MV-4-11 (cell line): ENCODE data around the gene CTSH.

Experiments
- DNase-seq: peaks from one replicate; lab custom pipeline; 2025; lab: John Stamatoyannopoulos, UW

Gene CTSH

DNA sequence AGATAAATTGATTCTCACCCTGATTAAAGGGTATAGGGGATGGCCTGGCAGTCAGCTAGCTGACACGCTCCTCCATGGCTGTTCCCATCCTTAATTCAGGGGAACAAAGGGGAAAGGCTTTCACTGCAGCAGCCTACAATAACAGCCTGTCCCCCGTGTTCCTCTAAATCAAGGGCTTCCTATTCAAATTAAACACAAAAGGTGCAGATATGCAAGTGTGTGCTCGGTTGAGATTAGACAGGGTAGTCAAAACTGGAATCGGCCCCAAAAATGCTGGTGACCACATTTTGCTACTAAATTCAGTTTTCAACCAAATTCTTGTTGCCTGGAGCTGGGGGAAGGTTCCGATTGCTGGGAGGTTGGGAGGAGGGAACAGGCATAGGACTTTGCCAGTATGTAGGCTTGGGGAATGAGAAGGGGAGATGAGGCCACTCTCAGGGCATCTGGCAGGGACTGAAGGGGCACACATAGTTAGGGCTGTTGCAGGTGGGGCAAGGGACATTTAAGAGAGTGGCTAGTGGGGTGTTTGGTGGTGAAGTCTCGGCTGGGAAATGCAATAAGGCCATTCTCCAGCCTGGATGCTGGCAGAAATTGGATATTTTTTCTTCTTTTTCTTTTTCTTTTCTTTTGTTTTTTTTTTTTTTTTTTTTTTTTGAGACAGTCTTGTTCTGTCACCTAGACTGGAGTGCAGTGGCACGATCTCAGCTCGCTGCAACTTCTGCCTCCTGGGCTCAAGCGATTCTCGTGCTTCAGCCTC is 32.9 kb upstream of the CTSH start:
- DNase-seq = no peak

DNA sequence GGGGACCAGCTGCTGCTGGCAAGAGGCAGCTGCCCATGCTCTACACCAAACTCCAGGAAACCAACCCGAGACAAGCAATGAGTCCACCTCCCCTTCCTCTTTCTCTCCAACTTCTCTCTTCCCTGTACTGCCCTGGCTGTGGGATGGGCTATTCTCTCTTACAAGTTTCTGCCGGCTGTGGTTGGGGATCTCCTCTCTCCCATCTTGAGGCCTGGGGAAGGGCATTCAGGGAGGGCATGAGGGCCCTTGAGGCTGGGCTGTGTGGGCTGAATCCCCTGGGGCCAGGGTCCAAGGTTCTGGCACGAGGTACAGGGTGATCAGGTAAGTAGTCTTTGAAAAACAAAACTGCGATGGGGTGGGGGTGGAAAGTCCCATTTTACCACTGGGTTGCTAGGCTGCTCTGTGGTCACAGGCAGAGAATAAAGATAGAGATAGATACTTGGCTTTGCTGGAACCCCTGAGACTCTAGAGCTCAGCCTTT is 32.3 kb upstream of the CTSH start:
- DNase-seq = peak; percentile 71

DNA sequence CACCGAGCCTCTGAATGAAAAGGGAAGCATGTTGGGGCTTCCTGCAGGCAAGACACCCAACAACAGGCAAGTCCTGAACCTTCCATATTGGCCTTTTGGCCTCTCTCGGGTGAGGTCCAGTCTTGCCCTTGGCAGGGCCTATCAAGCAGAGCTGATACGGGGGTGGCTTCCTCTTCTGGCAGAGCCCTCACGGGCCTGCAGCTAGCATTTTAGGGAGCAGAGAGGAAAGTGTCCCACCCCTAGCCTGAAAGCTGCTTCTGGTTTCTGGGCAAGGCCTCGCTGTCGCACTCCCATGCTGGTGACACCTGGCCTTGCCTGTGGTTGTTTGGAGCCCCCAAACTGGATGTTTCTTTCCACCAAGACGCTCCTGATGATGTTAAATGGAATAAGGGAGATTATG is 31.8 kb upstream of the CTSH start:
- DNase-seq = peak; percentile 43

GRCh38 chr15:78974272-78974918 is 29.5 kb upstream of the CTSH start:
- no peak for DNase-seq

- DNase-seq = no peak
Measured at GRCh38 chr15:78969687-78970349, 25.0 kb upstream of the CTSH start.

- no peak for DNase-seq
Measured at GRCh38 chr15:78968539-78969271, 23.9 kb upstream of the CTSH start.

DNA sequence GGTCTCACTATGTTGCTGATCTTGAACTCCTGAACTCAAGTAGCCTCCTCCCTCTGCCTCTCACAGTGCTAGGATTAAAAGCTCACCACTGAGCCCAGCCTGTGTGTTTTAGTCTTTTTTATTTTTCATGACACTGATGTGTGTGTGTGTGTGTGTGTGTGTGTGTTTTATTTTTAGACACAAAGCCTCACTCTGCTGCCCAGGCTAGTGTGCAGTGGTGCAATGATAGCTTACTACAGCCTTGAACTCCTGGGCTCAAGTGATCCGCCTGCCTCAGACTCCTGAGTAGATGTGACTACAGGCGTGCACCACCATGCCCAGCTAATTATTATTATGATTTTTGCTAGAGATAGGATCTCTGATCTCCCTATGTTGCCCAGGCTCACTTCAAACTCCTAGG is 23.3 kb upstream of the CTSH start:
- peak; percentile 27 for DNase-seq

DNA sequence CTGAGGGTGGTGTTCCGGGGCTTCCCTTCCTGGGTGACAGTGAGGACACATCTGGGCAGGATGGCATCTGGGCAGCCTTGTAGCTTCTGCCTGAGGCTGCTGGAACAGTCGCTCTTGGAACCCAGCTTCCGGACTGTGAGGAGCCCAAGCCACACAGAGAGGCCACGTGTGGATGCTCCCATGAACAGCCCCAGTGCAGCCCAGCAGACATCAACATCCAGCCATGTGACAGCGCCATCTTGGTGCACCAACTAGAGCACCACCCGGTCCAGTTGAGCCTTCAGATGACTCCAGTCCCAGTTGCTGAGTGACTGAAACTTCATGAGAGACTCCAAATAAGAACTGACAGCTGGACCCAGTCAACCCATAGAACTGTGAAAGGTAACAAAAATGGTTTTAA is 15.5 kb upstream of the CTSH start:
- no peak for DNase-seq

DNA sequence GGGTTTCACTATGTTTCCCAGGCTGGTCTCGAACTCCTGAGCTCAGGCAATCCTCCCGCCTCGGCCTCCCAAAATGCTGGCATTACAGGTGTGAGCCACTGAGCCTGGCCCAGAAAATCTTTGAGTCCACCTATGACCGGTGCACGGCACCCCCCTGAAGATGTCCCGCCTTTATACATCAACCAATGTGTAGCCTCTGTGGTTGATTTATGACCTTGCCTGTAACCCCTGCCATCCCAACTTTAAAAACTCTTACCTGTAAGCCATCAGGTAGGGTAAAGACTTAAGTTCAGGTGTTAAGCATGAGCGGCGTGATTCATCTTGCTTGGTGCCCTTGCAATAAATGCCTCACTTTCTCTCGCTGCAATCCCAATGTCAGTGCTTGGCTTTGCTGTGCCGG is 14.5 kb upstream of the CTSH start:
- DNase-seq = no peak

GRCh38 chr15:78957416-78958093 is 12.7 kb upstream of the CTSH start:
- no peak for DNase-seq

- no peak for DNase-seq
Measured at GRCh38 chr15:78956937-78957336, 12.1 kb upstream of the CTSH start.

- DNase-seq = no peak
Measured at GRCh38 chr15:78955355-78955754, 10.5 kb upstream of the CTSH start.

- DNase-seq = no peak
Measured at GRCh38 chr15:78951841-78952238, 7.0 kb upstream of the CTSH start.

GRCh38 chr15:78950902-78951840 is 6.3 kb upstream of the CTSH start:
- peak; percentile 1 for DNase-seq

DNA sequence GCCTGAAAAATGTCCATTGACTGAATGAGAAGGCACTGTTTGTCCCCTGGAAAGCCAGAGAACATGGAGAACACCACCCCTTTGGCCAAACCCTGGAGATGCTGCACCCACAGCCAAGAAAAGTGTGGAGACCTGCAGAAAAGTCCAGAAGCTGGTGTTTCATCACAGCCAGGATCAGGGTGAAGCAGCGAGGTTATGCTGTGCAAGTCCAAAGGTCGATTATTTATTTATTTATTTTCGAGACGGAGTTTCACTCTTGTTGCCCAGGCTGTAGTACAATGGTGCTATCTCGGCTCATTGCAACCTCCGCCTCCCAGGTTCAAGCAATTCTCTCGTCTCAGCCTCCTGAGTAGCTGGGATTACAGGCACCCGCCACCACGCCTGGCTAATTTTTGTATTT is 5.5 kb upstream of the CTSH start:
- no peak for DNase-seq

DNA sequence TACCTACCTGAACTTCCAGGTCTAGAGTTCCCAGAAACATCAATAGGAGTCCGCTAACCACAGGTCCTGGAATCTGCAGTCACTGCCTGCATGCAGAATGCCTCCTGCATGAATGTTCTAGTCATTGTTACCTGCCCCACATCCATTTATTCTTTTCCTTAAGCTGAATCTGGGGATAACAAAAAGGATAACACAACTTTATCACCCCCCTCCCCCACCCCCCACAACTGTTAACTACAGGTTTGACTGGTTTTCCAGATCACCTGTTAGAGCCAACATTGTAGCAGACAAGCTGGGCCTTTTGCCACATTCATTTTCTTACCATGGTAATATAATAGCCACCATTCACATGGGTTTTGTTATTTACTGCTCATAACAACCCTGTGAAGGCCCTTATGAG is 4.6 kb upstream of the CTSH start:
- DNase-seq = no peak

DNA sequence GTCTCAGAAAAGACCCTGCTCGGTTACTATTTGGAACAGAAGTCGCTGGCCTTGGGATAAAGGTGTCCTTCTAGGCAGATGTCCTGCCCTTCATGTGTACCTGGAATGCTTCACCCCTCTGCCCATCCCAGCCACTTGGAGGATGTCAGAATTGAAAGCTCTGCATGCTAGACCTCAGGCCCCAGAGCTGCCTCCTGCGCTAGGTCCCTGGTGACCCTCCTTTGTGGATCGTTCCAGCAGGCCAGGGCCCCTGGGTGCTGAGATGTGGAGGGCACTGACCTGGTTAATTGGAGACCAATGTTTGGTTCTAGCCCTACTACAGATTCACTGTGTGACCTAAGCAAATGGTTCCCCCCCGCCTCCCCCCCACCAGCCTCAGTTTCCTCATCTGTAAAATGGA is 2.7 kb upstream of the CTSH start:
- DNase-seq = no peak

DNA sequence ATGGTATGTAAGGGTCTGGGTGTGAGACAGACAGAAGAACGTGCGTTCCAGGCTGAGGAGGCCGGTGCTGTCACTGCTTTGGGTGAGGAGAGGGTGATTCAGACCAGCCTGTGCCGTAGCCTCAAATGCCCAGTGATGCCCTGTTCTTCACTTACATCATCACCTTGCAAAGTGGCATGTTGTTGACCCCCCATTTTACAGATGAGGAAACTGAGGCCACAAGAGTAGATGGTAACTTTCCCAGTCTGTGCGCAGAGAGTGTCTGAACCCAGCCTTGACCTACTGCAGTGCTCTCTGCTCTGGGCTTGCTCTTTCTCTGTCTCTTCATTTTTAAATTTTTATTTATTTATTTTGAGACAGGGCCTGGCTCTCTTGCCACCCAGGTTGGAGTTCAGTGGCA is 1.6 kb upstream of the CTSH start:
- no peak for DNase-seq

GRCh38 chr15:78944202-78944625 is 632 bp downstream of the CTSH start:
- no peak for DNase-seq

DNA sequence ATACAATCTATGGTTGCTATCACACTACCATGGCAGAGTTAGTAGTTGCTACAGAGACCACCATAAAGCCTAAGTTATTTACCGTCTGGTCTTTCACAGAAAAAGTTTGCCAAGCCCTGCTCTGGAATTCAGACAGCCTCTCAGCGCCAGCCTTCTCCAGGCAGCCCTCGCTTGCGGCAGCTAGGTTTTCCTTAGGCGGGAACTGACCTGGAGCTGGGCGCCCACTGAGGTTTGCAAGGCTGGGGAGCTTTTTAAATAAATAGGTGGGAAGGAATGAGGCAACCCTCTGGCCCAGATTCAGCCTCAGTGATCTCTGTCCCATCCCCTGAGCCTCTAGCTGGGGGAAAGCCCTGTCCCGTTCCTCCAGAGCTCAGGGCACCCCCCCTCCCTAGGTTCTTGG is 1.2 kb downstream of the CTSH start:
- DNase-seq = no peak

DNA sequence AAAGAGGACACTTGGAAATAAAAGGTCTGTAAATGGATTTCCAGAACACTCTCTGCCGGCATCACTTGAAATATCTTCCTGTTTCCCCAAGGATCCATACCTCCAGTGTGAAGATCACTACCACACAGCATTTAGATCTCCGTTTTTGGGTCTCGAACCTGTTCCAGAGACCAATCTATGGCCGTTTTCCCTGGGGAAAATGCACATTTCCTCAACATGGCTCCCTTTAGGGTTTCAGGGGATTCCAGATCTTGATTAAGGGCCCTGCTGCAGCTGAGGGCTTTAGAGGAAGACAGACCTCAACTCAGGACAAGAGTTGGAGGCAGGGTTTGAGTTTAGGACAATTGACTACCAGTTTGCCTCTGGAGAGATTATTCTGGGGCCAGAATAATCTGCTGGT is 2.1 kb downstream of the CTSH start:
- no peak for DNase-seq
